H1 (cell line): ENCODE measurements around the gene DYNLT5. TPM values are rescaled to one million over a fixed set of nuclear protein-coding genes. Genes with fewer than 3 reads are reported as not detected.

Experiments used
- CTCF ChIA-PET: fragments of 300-600 bp; sonication (Branson Sonifier 250); formaldehyde crosslinking; loops from one replicate; lab custom pipeline; 2021; ENCODE audit not compliant: partially characterized antibody; lab: Charles Lee
- POLR2A ChIA-PET: fragments of 300-600 bp; sonication (Branson Sonifier 250); formaldehyde crosslinking; loops from one replicate; lab custom pipeline; 2021; ENCODE audit warnings: inconsistent platforms; ENCODE audit not compliant: partially characterized antibody; lab: Charles Lee
- DNase-seq, 2 experiments: peaks; one replicate each; pipeline versions ENCODE4 v3.0.0 to v3.0.0-alpha.2; 2010 to 2022; ENCODE audit warnings: low spot score in 2 of 2, low read depth in 1 of 2, mixed read lengths in 1 of 2
- FAIRE-seq: peaks from 2 replicates; lab custom pipeline; 2011; peaks lifted over from hg19 to GRCh38; lab: Jason Lieb, UNC
- H2AFZ ChIP-seq: 2 replicates; pipeline ENCODE4 v1.8.1; 2012; ENCODE audit warnings: low read length, inconsistent platforms
- H2AK5ac ChIP-seq: 2 replicates; pipeline ENCODE4 v1.6.1; 2013; ENCODE audit warnings: low read depth, low read length
- H2BK120ac ChIP-seq: replicated peaks from 2 replicates; pipeline ENCODE3; 2013; ENCODE audit warnings: low read depth, low read length, inconsistent platforms
- H2BK12ac ChIP-seq: 2 replicates; pipeline ENCODE4 v1.6.1; 2013; ENCODE audit warnings: low read depth, low read length
- H2BK15ac ChIP-seq: 2 replicates; pipeline ENCODE4 v1.6.1; 2013; ENCODE audit warnings: low read length
- H2BK20ac ChIP-seq: 2 replicates; pipeline ENCODE4 v1.6.1; 2013; ENCODE audit warnings: low read length
- H2BK5ac ChIP-seq: 2 replicates; pipeline ENCODE4 v1.6.1; 2013; ENCODE audit warnings: low read depth, low read length
- H3K14ac ChIP-seq: 2 replicates; pipeline ENCODE4 v1.6.1; 2013; ENCODE audit warnings: inconsistent platforms; ENCODE audit not compliant: insufficient read length
- H3K18ac ChIP-seq: 2 replicates; pipeline ENCODE4 v1.6.1; 2013; ENCODE audit warnings: low read length; ENCODE audit errors: extremely low read depth
- H3K23ac ChIP-seq: 2 replicates; pipeline ENCODE4 v1.6.1; 2013; ENCODE audit warnings: inconsistent platforms; ENCODE audit not compliant: insufficient read length
- H3K23me2 ChIP-seq: 2 replicates; pipeline ENCODE4 v1.6.1; 2013; ENCODE audit warnings: low read depth, low read length
- H3K27ac ChIP-seq: 2 replicates; pipeline ENCODE4 v1.6.1; 2011; ENCODE audit warnings: low read depth, low read length, inconsistent platforms
- H3K27me3 ChIP-seq, 4 experiments: replicated peaks in 1 of 4; 1 replicate in 1 of 4; 2 replicates in 3 of 4; pipeline versions ENCODE4 v1.6.1 to v1.8.1; 2011 to 2013; ENCODE audit warnings: low read length in 3 of 4, mild to moderate bottlenecking in 3 of 4, inconsistent platforms in 2 of 4, mixed read lengths in 2 of 4, moderate library complexity in 1 of 4; ENCODE audit not compliant: control insufficient read depth in 3 of 4, insufficient read depth in 3 of 4; ENCODE audit errors: extremely low read depth in 1 of 4
- H3K36me3 ChIP-seq, 4 experiments: 2 replicates each; pipeline versions ENCODE4 v1.6.1 to v1.8.1; 2011 to 2013; ENCODE audit warnings: mild to moderate bottlenecking in 4 of 4, low read length in 3 of 4, moderate library complexity in 2 of 4, control low read depth in 1 of 4, inconsistent platforms in 1 of 4; ENCODE audit not compliant: insufficient read depth in 4 of 4, control insufficient read depth in 2 of 4
- H3K4ac ChIP-seq: replicated peaks from 2 replicates; pipeline ENCODE3; 2013; ENCODE audit warnings: low read length, low read depth, mixed read lengths, inconsistent platforms; ENCODE audit not compliant: insufficient read length
- H3K4me1 ChIP-seq, 4 experiments: replicated peaks in 1 of 4; 1 replicate in 1 of 4; 2 replicates in 3 of 4; pipeline versions ENCODE4 v1.6.1 to v1.8.1; 2011 to 2013; ENCODE audit warnings: low read length in 3 of 4, inconsistent platforms in 2 of 4, mixed read lengths in 1 of 4; ENCODE audit not compliant: insufficient read depth in 4 of 4, control insufficient read depth in 3 of 4
- H3K4me2 ChIP-seq, 2 experiments: 2 replicates each; pipeline versions ENCODE4 v1.6.1 to v1.8.1; 2011 to 2013; ENCODE audit warnings: low read depth in 2 of 2, low read length in 2 of 2, control low read depth in 1 of 2, inconsistent platforms in 1 of 2, mild to moderate bottlenecking in 1 of 2; ENCODE audit not compliant: insufficient read depth in 1 of 2
- H3K4me3 ChIP-seq, 4 experiments: fragments of 200-600, 300-600 bp in 1 of 4; sonication (generic), shearing (Covaris generic), sonication (Bioruptor Twin) in 1 of 4; 2 replicates each; pipeline versions ENCODE4 v1.5.1 to v1.8.1; 2011 to 2016; ENCODE audit warnings: low read length in 4 of 4, low read depth in 3 of 4, control low read depth in 2 of 4, inconsistent platforms in 2 of 4, mild to moderate bottlenecking in 2 of 4, mixed read lengths in 1 of 4, moderate library complexity in 1 of 4; ENCODE audit not compliant: insufficient read depth in 2 of 4; ENCODE audit errors: extremely low read depth in 1 of 4
- H3K56ac ChIP-seq: replicated peaks from 2 replicates; pipeline ENCODE3; 2013; ENCODE audit warnings: low read depth, mild to moderate bottlenecking, mixed read lengths, low read length, inconsistent platforms; ENCODE audit not compliant: insufficient read length
- H3K79me1 ChIP-seq: 2 replicates; pipeline ENCODE4 v1.6.1; 2013; ENCODE audit warnings: low read depth, low read length, control low read depth
- H3K79me2 ChIP-seq, 2 experiments: 2 replicates each; pipeline versions ENCODE4 v1.6.1 to v1.8.1; 2012 to 2013; ENCODE audit warnings: low read length in 2 of 2, mild to moderate bottlenecking in 2 of 2, inconsistent platforms in 1 of 2; ENCODE audit not compliant: insufficient read depth in 2 of 2, control insufficient read depth in 1 of 2
- H3K9ac ChIP-seq, 4 experiments: replicated peaks in 1 of 4; 1 replicate in 1 of 4; 2 replicates in 3 of 4; pipeline versions ENCODE4 v1.6.1 to v1.8.1; 2011 to 2013; ENCODE audit warnings: low read depth in 3 of 4, low read length in 3 of 4, control low read depth in 2 of 4, mild to moderate bottlenecking in 2 of 4, moderate library complexity in 2 of 4, inconsistent platforms in 1 of 4; ENCODE audit errors: extremely low read depth in 1 of 4
- H3K9me3 ChIP-seq, 2 experiments: 2 replicates each; pipeline versions ENCODE4 v1.6.1 to v1.8.1; 2012 to 2013; ENCODE audit warnings: mild to moderate bottlenecking in 2 of 2, moderate library complexity in 2 of 2, control low read depth in 1 of 2, inconsistent platforms in 1 of 2, low read depth in 1 of 2, low read length in 1 of 2, mixed read lengths in 1 of 2; ENCODE audit not compliant: insufficient read depth in 2 of 2
- H4K20me1 ChIP-seq, 2 experiments: replicated peaks in 1 of 2; 2 replicates each; pipeline versions ENCODE3 to v1.8.1; 2011 to 2013; ENCODE audit warnings: inconsistent platforms in 2 of 2, low read length in 2 of 2, mild to moderate bottlenecking in 1 of 2; ENCODE audit not compliant: insufficient read depth in 2 of 2, control insufficient read depth in 1 of 2
- H4K5ac ChIP-seq: 2 replicates; pipeline ENCODE4 v1.6.1; 2013; ENCODE audit warnings: low read length, low read depth, mixed read lengths, inconsistent platforms; ENCODE audit not compliant: insufficient read length
- H4K8ac ChIP-seq: 2 replicates; pipeline ENCODE4 v1.8.0; 2013; ENCODE audit warnings: mild to moderate bottlenecking, moderate library complexity, low read length, inconsistent platforms; ENCODE audit not compliant: insufficient read depth; ENCODE audit errors: extremely low read depth
- H4K91ac ChIP-seq: replicated peaks from 2 replicates; pipeline ENCODE3; 2013; ENCODE audit warnings: low read length, mixed read lengths, inconsistent platforms; ENCODE audit not compliant: insufficient read length
- EGR1 ChIP-seq: IDR thresholded peaks from 2 replicates; pipeline ENCODE4 v1.6.1; 2011; ENCODE audit warnings: low read depth, low read length, borderline replicate concordance
- RFX5 ChIP-seq: IDR thresholded peaks from 2 replicates; pipeline ENCODE4 v1.6.1; 2011; ENCODE audit warnings: low read depth, low read length, improper control_type of control experiment, borderline replicate concordance
- WGBS, 2 experiments: shearing (Covaris generic) in 1 of 2; methylation state at CpG; one replicate each; pipeline versions ENCODE4 v1.1.6 to v1.1.7; 2013 to 2015; ENCODE audit warnings: low lambda C conversion rate in 2 of 2, mixed read lengths in 2 of 2, inconsistent platforms in 1 of 2, low coverage in 1 of 2, missing lambda C conversion rate in 1 of 2; ENCODE audit not compliant: insufficient replicate concordance in 2 of 2, insufficient coverage in 1 of 2, insufficient read length in 1 of 2; ENCODE audit errors: extremely low coverage in 1 of 2, missing lambda C conversion rate in 1 of 2; 5-methylcytosine and 5-hydroxymethylcytosine counted together
- polyA plus RNA-seq, 7 experiments: library from polyadenylated mRNA; depleted of rRNA in 3 of 7; stranded (reverse) in 5 of 7; unstranded in 2 of 7; fragments of >200 nt in 5 of 7; fragments of 200-250 nt in 2 of 7; gene quantifications; 1 replicate in 5 of 7; 2 replicates in 1 of 7; 4 replicates in 1 of 7; pipeline versions ENCODE4 v1.2.1 to v1.2.3, GENCODE V29; 2011 to 2013; ENCODE audit warnings: missing spikeins in 2 of 7, mixed read lengths in 2 of 7
- total RNA-seq: library from RNA; stranded (reverse); fragmentation: NEBNext Ultra II Directional; extraction: Animal tissue kit (Norgen Biotek cat#: 25700); gene quantifications from 2 replicates; pipeline ENCODE4 v1.2.1, GENCODE V29; 2021

DYNLT5 gene
- total and polyA plus RNA-seq, 2 of the 8 experiments (the other 6 are each of a cell fraction or from before 2014, with no cell fraction given), result 0.93 to 1.5 TPM

- H3K79me2 ChIP-seq, result no peaks in the 10 kb centered on the region
- H3K4me1 ChIP-seq, result no peaks in the 10 kb centered on the region
- H3K9me3 ChIP-seq, result no peaks in the 10 kb centered on the region
- H4K20me1 ChIP-seq, result no peaks in the 10 kb centered on the region
- no peaks in the 10 kb centered on the region for H3K27me3 ChIP-seq
- FAIRE-seq, result no peak
- H3K9ac ChIP-seq, result no peak overlapping the region
- DNase-seq, result no peak
- no peak overlapping the region for H3K18ac ChIP-seq
- no peak overlapping the region for H4K5ac ChIP-seq
- no peak overlapping the region for H2BK15ac ChIP-seq
- no peak overlapping the region for H4K91ac ChIP-seq
- no peak overlapping the region for H3K56ac ChIP-seq
- no peak overlapping the region for H3K27ac ChIP-seq
- ChIA-PET POLR2A (no interaction called here), CTCF (interaction anchor here (0.6 kb wide), 1 partner anchor 35 kb away, joined by 3 read pairs; the partner anchor contains the start of gene DYNLT5)
- 85% methylated on average over 4 of the region's 4 CpGs; no CpG with 5 or more reads in 1 of the 2 experiments for whole genome bisulfite sequencing, 2 experiments
- H2BK120ac ChIP-seq, result no peak overlapping the region
- no peaks in the 10 kb centered on the region for H3K36me3 ChIP-seq
- no peak overlapping the region for H3K23ac ChIP-seq
- no peak overlapping the region for H3K4me2 ChIP-seq
- TF ChIP-seq EGR1 (no peak), RFX5 (no peak)
- no peak overlapping the region for H2BK5ac ChIP-seq
- H2BK20ac ChIP-seq, result no peak overlapping the region
- H2AK5ac ChIP-seq, result no peak overlapping the region
- no peak overlapping the region for H3K4me3 ChIP-seq
- H4K8ac ChIP-seq, result no peak overlapping the region
- H2AFZ ChIP-seq, result no peak overlapping the region
- no peaks in the 10 kb centered on the region for H3K79me1 ChIP-seq
- no peak overlapping the region for H2BK12ac ChIP-seq
- no peak overlapping the region for H3K4ac ChIP-seq
- H3K14ac ChIP-seq, result no peak overlapping the region
- H3K23me2 ChIP-seq, result no peaks in the 10 kb centered on the region
Observed at GRCh38 chr1:66787641-66788040, 35.4 kb downstream of the DYNLT5 start.
